NCI-H774 (cell line): ENCODE measurements around the gene CBR4.
"Not testable (repeated sequence)": the region's sequence is repeated elsewhere in the genome, so short reads cannot be mapped to it uniquely, and the experiment has no call there.

Experiments
- DNase-seq: peaks from one replicate; lab custom pipeline; 2025; lab: John Stamatoyannopoulos, UW

The CBR4 gene

DNA sequence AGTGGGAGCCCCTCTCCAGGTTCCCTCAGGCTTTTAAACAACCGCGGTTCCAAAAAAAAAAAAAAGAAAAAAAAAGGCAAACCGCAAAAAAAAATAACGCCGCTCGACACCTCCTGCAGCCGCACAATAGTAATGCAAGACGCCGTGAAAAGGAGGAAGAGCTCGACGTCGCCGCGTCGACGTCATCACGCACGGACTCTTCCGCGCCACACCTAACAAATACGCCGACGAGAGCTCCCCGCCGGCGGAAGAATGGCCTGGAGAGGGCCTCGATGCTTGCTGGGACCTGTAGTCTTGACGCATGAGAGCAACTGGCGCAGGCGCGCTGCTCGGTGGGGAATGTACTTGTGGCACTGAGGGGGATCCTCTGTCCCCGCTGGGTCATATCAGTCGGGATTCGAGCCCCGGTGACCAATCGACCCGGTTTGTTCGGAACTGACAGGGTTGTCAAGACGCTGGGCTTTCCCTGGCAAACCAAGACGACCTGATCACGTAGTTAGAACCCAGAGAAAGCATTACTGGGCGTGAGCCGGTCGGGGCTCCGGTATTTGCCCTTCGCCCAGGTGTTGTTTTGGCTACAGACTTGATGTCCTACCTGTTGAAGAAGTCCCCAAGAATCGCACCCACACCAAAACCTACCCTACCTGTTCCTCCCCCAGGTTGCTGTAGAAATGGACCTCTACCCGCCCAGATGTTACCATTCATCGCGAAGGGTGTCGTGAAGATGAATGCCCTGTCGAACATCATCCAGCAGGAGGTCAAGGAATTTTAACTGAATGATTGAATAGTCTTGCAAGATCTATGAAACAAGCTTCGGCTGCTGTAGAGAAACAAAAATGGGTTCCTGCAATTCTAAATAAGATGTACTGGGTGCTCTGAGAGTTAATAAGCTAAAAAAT is at the start of gene CBR4:
Gene CBR4 (minus strand): TSS at position 131 of the 899 bp plus-strand sequence. CDS start 166 bp downstream, outside the sequence.
- peak; percentile 89 for DNase-seq

DNA sequence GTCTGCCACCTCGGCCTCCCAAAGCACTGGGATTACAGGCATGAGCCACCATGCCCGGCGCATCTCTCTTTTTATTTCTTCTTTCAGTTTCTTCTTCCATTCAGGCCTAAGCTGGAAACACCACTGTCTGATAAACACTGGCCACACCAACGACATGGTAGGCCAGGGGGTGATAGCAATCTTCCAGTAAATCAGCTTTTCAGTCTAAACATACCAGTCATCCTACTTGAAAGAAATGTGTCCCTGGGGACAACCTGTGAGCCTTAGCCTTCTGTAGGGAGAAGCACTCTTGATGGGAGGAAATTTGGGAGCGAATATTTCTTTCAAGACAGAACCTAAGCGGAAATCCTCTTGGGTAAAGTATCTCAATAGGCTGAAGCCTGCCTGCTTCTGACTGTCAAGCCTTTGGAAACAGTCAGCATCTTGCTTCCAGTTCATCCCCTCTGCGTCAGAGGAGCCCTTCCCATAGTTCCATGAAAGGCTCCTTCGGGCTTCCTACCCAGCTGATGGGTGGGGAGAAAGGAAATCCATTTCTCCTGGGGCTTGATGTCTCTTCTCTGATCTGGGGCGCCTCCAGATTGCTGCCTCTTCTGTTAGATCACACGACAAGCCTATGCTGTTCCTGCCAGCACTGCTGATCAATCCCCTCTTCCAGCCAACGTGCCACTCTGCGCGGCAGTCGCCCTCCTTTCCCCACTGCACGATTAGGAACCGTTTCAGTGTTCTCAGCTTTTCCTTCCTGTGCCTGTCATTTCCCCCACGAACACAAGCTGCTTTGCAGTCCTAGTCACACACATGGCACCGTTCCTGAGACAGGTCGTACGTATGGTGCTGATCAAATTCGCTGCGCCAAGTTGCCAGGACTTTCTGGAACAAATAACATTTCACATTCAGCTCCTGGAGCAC is 49.5 kb upstream of the CBR4 start:
- no peak for DNase-seq

DNA sequence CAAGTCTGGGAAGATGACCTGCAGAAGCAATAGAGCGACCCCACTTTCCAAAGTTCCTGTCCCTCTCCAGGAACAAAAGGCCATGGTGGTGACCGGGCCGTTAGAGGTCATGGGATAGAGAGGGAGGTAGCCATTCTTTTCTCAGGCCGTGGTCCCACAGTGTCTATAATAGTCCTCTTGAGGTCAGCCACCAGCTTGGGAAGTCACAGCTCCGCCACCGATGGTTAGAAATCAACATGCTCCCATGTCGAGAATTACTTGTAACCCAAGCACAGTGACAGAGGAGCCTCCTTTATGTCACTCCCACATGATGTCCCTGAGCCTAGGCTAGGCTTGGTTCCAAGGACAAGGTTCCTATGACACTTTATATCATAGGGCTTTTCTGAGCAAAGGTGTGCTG is 48.3 kb upstream of the CBR4 start:
- no peak for DNase-seq

DNA sequence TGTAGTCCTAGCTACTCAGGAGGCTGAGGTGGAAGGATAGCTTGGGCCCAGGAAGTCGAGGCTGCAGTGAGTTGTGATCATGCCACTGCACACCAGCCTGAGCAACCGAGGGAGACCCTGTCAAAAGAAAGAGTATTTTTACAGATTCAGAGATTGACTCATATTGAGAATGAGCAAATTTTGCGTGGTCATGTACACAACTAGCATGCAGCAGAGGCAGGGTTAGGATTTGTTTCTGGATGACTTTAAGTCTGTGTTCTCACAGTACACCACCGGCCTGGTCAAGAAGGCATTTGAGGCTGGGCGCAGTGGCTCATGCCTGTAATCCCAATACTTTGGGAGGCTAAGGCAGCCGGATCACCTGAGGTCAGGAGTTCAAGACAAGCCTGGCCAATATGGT is 44.8 kb upstream of the CBR4 start:
- DNase-seq: no peak

DNA sequence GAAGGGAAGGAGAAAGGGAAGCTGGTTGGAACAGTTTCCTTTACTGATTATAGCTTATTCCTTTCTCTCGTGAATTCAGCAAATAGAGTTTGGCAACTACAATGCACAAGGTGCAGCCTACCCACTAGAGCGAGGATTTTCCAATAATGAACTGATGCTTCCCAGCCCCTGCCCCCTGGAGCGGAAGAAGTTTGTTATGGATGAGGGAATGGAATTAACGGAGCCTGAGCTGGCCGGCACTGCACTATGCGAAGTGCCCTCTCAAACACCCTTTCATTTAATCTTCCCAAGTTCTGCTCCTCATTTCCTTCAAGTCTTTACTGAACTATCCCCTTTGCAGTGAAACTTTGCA is 42.5 kb upstream of the CBR4 start:
- DNase-seq: no peak

DNA sequence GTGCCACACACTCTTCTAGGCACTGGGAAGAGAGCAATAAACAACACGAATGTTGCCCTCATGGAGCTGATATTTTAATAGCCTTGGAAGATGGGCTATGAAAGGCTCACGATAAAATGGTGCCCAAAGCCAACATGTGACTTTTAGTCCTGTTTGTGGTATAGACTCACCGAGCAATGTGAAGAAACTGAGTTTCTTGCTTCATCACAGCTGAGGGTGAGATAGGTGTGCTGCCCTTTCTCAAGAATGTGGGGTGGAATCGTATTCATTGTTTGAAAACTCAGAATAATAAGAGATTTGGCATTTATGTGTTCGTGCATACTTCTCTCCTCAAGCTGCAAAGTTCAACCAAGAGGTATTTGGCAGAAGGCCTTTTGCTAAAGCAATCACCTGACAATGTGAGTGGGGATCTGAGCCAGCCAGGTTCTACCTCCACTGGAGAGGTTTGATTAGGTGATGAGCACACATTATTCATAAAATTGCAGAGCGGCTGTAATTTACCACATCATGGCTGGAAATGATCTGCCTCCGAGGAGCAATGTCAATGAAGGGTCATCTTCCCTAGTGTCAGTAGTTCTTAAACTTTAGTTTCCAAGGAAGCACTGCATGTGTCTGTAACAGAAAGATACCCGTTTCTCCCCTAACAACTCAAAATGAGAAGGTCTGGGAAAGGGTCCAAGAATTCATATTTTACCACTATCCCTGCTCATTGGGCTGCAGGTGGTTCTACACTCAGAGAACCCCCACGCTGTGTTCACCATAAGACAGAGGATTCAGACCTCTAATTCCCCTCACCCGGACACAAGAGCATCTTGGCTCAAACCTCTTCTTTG is 41.9 kb upstream of the CBR4 start:
- DNase-seq: no peak

DNA sequence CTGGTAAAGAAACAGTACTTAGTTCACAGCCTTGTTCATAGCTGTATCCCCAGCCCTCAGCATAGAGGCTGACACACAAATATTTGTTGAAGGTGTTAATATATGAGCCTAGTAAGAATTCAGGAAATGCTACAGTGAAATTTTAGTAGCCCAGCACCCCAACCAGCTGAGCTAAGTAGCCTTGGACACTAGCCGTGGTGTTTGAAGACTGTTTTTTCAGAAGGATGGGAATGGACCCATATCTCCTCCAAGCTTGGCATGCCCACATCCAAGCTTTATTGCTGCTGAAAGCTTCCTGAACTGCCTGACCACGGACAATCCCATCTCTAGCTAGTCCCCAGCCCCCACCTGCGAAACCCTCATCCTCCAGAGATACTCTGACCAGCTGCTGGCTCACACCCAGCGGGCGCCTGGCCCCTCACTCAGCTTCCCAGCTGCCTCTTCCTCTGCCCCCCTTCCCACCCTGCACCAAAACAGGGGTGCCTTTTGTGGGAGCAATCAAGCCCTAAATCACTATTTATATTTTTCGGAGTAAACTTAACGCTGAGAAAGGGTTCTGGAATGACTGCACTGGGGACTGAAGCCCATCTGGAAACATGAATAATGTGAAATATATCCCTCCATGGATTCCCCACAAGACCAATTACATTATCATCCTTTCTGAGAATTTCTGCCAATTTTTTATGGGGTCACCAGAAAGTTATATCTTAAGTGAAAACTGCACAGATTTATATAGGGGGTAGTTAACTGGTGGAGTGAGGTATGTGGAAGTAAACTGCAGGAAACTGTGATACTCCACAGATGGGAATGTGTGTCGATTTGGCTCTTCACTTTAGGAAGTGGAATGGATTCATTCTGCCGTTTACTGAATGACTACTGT is 41.1 kb upstream of the CBR4 start:
- DNase-seq: no peak

DNA sequence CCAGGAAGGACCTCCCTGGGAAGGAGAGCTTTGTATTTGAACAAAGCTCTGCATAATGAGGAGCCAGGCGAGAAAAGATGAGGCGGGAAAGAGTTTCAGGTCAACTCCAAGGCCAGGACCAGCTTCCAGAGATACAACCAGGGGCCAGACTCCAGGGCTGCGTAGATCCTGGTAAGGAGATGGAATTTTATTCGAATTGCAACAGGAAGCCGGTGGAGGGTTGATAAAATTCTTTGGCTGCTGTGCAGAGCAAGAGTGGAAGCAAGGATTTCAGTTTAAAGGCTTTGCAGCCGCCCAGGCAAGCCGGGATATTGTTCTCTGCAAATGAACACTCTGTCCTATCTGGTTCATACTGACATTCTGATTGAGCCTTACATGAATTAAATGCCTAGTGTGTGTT is 40.2 kb upstream of the CBR4 start:
- no peak for DNase-seq

DNA sequence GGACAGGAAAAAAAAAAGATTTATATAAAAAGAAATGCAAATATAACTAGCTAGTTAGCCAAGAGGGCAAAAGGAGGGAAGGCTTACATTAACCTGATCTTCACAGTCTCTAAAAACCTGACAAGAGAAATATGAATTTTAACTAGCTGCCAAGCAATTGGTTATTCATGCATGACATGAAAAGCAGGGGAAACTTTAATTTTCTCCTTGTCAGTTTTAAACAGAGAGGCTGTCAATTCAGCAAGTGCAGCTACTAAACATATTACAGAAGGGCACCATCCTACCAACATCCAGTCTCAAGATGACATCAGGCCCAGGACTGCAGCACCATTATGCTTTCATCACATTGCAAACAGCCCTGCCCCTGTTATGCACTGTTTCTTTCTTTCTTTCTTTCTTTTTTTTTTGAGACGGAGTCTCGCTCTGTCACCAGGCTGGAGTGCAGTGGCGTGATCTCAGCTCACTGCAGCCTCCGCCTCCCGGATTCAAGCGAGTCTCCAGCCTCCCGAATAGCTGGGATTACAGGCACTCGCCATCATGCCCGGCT is 38.9 kb upstream of the CBR4 start:
- DNase-seq: no peak

DNA sequence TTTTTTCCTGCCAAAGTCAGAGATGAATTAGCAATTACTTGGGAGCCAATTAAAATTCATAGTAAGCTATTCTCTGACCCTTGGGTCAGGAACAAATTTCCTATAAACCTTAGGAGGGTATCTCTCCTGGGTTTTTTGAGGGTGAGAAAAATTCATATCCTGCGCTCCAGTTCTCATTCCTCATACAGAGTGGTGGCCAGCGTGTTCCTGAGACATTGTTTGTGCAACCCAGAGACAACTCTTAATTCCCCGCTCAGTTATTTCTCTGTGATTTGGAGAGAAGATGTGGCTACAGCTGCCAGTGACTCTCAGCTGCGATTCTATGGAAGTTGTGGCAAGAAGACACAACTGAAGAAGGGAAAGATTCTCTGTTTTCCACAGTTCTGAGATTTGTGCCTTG is 37.9 kb upstream of the CBR4 start:
- no peak for DNase-seq

DNA sequence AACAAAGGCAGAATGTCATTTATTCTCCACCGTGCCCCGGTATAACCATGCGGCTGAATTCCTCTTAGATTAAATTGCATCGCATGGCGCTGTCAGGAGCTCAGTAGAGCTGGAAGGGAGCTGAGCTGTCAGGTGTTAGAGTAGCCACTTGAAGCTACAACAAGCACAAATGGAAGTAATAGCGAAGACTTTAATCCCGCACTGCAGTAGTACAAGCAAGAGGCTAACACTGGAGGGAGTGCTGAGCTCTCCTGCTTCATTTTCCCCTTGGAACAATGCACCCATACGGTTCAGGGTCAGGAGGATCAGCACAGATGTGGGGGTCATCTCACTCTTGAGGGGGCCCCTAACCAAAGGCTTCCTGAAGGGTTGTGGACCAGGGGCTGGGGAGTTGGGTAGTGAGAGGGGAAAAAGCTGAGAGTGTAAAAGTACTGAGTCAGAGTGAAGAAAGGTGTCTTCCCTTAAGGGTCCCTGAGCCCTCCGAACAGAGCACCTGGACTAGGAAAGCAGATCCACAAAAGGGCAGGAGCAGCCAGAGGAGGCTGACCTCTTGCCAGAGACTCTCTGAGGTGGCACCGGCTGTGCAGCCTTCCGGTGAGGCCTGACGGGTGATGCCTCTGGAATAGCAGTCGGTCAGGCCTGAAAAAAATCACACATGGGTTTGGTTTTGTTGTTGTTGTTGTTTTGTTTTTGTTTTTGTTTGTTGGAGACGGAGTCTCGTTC is 36.0 kb upstream of the CBR4 start:
- DNase-seq: no peak

DNA sequence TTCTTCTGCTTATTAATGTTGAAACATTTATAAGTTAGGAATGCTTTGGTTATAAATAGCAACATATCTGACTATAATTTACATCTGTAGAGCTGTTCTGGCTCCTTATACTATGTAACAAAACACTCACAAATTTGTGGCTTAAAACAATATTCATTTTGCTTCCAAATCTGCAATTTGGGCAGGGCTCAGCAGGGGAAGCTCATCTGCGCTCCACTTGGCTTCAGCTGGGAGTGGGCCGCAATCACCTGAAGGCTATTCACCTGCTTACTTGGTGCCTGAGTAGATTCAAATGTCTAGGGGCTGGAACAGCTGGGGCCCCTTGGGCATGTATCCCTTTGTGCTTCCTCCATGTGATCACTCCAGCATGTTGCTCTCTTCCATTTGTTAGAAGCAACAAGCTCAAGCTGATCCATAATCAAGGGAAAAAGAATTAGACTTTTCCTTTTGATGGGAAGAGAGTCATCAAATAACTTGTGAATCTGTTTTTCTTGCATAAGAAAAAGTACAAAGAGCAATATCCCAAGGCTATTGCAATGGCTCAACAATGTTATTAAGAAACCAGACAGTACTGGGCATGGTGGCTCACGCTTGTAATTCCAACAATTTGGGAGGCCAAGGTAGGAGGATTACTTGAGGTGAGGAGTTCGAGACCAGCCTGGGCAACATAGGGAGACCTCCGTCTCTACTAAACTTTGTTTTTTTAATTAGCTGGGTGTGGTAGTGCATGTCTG is 34.8 kb upstream of the CBR4 start:
- DNase-seq: no peak

DNA sequence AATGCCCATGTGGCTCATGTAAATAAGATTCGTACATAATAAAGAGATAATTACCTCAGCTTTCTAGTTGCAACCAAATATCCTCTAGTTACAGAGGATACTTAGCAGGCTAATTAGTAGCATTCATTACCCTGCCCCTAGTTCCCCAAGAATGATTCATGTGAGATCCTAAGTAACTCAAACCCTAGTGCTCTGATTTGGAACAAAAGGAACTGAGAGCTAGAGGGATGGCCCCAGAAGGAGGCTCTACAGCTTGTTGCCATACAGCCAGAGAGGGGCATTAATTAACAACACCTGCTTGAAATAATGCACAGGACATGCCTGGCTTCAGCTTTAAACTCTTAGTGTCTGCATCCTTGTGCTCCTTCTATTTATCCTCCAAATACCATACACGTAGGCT is 32.6 kb upstream of the CBR4 start:
- DNase-seq: no peak

DNA sequence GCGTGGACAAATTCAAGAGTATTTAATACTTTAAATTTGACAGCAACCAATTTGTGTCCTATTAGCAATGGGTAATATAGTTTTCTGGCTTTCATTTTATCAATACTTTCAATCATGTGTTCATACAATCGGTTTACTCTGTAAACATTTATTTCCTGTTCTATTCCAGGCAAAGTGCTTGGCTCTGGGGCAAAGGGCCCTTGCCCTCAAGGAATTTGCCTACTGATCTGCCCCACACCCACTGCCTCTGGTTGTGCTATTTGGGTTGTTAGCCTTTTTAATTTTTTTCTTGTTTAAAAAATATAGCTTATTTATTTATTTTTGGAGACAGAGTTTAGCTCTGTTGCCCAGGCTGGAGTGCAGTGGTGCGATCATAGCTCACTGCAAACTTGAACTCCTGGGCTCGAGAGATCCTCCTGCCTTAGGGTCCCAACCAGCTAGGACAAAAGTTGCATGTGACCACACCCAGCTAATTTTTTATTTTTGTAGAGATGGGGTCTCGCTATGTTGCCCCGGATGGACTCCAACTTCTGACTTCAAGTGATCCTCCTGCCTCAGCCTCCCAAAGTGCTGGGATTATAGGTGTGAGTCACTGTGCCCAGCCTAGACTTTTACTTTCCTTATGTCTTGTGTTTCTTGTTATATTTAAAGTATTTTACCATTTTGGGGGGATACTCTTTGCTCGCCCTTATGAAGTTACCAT is 30.7 kb upstream of the CBR4 start:
- DNase-seq: no peak

DNA sequence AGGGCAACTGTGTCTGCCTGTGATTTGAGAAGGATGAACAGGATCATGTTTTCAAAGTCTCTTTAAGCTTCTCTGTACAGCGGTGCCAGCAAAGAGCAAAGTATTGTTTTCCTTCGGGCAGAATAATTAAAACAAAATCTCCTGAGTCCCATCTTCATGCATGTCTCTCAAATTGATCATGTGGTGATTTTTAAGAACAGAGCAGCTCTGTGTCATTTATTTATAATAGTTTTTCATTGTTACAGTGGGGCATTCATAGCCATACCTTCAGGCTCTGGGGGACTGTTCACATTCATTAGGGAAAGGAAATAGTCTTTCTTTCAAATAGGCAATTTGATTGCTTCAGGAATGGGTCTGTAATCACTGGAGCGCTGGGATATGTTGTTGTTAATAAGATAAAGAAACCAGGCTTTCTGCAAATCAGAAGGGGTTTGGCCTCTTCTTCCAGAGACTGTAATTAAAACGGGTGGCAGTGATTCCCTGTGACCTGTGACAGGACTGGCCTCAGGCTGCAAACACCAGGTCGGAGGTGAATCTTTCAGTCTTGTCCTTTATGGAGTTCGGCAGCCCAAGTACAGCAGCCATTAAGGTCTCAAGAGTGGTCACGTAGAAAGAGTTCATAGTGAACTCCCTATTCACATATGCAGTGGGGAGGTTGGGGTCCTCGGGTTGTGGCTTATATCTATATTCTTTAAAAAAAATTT is 29.3 kb upstream of the CBR4 start:
- DNase-seq: no peak

DNA sequence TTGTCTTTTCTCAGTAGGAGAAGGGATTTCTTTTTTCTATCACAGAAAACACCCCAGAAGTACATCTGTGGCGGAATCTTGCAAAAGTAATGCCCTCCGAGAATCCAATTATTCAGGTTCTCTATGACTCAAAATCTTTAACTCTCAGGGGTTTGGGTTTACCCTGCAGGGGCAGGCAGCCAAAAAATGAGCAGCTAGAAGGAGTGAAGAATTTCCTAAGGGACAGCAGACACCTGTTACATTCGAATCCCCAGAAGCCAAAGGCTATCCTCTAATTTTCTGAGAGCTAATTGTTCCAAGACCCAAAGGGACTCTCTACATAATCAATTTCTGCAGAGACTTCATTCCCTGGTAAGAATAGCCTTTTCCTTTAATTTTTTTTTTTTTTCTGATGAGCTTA is 27.5 kb upstream of the CBR4 start:
- DNase-seq: no peak

DNA sequence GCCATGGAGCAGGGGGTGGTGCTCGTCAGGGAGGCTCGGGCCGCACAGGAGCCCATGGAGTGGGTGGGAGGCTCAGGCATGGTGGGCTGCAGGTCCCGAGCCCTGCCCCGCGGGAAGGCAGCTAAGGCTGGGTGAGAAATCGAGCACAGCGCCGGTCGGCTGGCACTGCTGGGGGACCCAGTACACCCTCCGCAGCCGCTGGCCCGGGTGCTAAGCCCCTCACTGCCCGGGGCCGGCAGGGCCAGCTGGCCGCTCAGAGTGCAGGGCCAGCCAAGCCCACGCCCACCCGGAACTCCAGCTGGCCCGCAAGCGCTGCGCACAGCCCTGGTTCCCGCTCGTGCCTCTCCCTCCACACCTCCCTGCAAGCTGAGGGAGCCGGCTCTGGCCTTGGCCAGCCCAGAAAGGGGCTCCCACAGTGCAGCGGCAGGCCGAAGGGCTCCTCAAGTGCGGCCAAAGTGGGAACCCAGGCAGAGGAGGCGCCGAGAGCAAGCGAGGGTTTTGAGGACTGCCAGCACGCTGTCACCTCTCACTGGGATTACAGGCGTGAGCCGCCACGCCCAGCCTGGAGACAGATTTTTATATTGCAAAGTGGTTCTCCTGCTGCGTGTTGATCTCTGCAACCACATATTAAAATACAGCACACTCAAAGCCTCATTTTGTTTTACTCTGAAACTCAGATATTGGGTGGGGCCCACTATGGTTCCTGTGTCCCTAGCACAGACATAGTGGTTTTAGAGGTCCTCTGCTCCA is 26.0 kb upstream of the CBR4 start:
- not testable (repeated sequence) for DNase-seq

DNA sequence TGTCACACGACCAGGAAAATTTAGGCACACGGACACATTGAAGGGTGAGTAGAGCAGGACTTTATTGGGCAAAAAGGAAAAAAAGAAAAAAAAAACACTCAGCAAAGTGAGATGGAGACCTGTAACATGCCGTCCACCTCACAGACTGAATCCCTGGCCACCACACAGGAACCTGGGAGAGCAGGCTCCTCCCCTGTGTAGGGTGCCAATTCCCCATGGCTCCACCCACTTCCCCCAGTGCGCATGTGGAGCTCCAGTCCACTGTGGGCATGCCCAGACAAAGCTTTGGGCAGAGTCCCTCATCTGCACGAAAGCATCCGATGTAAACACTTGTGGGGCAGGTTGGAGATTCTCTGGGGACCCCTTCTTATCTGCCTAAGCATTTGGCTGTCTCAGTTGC is 23.6 kb upstream of the CBR4 start:
- no peak for DNase-seq
